Globus pallidus (tissue), 1 donor: ENCODE data around the gene GRM6.

Experiments
- DNase-seq: peaks from one replicate; pipeline ENCODE4 v3.0.0-alpha.2; 2015; ENCODE audit warnings: low spot score

The GRM6 gene

DNA sequence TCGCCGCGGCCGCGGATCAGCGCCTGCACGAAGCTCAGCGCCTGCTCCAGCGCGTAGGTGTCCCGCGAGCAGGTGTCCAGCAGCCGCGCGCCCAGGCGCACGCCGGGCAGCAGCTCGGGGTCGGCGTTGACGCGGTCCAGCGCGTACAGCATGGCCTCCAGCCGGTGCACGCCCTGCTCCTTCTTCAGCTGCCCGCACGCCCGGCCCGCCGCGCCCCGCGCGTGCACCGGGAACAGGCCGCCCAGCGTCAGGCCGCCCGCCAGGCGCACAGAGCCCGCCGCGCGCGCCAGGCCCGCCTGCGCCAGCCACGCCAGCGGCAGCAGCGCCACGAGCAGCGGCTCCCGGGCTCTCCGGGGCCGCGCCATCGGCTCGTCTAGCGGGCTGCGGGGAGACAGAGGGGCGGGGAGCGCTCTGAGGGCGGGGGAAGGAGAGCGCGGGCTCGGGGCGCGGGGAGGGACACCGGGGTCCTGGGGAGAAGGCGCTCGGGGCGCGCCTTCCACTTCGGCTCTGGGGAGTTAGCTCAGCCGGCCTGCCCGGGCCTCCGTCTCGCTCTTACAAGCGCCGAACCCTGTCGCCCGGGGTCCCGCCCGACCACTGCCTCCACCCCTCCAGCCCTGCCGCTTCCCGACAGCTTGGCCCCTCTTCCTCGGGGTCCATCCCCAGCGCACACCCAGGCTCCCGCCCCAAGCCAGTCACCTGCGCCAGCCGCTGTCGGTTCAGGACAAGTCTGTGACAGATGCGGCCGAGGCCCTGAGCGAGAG lies at the start of gene GRM6:
Gene GRM6, minus strand, starts transcription at position 741 of the 761 bp plus-strand sequence. Its CDS starts 376 bp downstream, at position 365.
- DNase-seq = no peak

DNA sequence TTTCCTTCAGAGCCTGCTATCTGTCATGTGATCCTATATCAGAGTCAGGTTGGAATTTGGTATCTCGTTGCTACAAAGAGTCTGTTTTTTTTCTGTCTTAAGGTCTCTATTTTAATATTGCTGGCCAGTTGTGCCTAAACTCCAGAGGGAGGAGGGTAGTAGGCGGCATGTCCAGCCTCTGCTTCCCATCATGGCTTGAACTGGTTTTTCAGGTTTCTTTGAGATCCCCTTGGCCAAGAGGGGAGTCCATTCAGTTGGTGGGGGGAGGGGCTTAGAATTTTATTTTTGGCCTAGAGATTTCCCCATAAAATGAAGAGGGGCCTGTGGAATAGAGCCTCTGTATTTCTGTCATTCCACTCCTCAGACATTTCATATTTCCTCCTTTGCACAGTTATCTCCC lies 49.6 kb upstream of the GRM6 start:
- no peak for DNase-seq

DNA sequence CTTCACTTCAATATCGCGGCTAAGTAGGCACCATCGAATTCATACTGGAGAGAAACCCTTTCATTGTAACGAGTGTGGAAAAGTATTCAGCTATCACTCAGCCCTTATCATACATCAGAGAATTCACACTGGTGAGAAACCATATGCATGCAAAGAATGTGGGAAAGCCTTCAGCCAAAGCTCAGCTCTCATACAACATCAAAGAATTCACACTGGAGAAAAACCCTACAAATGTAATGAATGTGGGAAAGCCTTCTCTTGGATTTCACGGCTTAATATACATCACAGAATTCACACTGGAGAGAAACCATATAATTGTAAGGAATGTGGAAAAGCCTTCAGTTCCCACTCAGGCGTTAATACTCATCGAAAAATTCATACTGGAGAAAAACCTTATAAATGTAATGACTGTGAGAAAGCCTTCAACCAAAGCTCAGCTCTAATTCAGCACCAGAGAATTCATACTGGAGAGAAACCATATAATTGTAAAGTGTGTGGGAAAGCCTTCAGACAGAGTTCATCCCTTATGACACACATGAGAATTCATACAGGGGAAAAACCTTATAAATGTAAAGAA lies 38.0 kb upstream of the GRM6 start:
- DNase-seq = no peak

- DNase-seq = peak; percentile 93
These were observed 28.5 kb upstream of the GRM6 start, which contains the start of gene ZNF879 for GRCh38 chr5:179023528-179024189. Gene ZNF879, plus strand, starts transcription at chr5:179023804. Its CDS starts 1,201 bp downstream, at chr5:179025005.

DNA sequence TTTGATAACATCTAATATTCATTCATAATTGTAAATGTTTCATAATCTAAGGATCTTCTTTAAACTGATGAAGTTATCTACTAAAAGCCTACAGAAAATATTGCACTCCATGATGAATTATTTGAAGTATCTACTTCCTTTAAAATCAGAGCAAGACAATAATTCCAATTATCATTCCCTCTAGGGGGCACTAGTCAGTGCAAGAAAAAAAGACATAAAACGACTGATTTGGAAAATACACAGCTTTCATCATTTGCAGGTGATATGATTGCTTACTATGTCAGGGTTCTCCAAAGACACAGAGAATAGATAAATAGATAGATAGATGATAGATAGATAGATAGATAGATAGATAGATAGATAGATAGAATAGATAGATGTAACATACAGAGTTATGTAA lies 13.5 kb upstream of the GRM6 start:
- no peak for DNase-seq

- no peak for DNase-seq
These were observed 11.4 kb upstream of the GRM6 start for GRCh38 chr5:179006564-179006963.

- no peak for DNase-seq
These were observed 3.3 kb upstream of the GRM6 start for GRCh38 chr5:178998441-178998840.

DNA sequence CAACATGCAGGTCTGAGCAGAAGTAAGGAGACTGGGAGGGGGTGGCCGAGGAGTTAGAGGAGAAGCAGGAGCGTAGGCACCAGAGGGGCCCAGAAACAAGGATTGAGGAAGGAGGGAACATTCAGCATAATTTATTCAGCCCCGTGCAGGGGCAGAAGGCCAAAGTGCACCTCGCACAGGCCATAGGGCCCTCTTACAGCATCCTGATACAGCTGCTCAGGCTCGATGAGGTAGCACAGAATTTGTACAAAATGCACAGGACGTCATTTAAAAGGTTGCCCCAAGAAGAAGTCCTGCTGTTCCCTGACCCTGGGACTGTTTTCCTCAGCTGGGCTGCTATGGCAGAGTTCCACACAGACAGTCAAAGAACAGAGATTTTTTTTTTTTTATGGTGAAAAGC lies 2.1 kb upstream of the GRM6 start:
- DNase-seq = no peak

DNA sequence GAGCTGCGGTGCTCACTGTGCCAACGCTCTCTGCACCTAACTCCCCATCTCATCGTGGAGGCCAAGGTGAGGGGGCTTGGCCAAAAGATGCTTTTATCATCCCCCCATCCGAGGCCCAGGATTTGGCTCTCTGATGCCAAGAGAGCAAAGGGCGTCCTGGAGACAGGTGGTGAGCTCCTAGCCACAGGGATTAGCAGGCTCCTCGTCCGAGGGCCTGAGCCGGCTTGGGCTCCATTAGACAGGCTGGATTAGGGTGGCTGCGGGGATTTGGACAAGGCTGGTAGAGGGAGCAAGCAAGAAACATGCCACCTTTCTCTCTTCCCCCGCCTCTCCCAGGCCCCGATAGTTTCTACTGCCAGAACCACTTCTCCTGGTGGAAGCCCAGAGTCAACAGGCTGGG lies 1.0 kb upstream of the GRM6 start:
- DNase-seq = no peak

DNA sequence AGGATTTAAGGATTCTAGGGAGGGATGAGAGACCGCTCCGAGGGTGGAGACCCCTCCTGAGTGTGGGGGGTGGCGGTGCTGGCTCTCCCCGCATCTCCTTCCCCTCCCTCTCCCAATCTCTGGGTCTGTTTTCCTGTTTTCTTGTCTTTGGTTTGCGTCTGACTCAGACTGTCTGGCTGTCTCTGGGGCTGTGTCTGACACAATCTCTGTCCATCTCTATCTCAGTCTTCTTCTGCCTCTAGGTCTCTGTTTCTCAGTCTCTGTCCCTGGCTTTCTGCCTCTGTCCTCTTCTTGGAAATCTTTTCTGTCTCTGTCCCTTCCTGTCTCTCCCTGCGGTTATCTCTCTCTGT lies 196 bp upstream of the GRM6 start:
- no peak for DNase-seq

DNA sequence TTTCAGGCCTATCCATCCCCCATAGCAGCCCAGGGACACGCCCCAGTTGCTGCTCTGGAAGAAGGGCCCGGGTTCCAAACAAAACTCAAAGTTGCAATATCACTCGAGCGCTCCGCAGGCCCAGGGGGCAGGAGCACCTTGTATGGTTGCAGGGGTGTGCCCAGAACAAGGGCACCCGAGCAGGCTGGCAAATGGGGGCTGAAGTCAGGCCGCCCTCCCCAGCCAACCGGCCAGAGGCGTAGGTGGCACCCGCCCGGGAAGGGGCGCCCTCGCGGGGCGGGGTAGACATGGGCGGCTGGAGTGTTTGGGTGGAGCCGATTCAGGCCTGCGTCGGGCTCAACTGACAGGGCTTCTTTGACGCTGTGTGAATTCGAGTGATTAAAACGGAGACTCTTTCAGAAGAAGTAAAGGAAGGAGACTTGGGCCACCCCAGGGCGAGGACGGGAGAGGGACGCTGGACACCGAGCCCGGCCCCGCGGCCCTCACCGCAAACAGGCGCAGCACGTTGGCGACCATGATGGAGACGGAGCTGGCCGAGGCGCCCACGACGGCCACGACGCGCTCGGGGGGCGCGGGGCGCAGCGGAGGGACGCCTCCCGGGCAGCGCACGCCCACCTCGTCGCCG lies 1.1 kb downstream of the GRM6 start:
- no peak for DNase-seq

DNA sequence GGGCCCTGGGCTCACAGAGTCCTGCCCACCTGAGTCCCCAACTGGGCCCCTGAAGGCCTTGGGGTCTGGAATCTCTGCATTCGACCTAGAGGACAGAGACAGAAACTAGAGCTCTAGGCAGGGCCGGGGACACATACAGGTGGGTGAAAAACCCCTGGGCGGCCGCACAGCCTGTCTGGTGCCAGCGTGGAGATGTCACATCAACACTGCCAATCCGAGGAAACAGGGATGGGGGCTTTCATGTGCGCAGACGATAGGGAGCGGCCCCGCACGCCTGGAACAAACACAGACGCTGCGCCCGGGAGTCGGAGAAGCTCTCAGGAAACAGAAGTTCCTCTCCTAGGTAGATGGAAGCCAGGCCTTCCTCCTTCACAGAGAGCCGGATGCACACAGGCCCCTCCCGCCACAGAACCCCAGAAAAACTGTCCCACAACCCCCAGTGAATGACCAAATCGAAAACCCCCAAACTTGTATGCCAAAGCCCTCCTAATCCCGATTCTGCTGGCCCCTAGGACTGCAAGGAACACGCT lies 1.8 kb downstream of the GRM6 start:
- no peak for DNase-seq

- DNase-seq = no peak
These were observed 2.7 kb downstream of the GRM6 start for GRCh38 chr5:178992291-178992895.

GRCh38 chr5:178991190-178992145 lies 3.7 kb downstream of the GRM6 start:
- DNase-seq = no peak

GRCh38 chr5:178990491-178990890 lies 4.6 kb downstream of the GRM6 start:
- DNase-seq = no peak

GRCh38 chr5:178989311-178989710 lies 5.8 kb downstream of the GRM6 start:
- DNase-seq = no peak

DNA sequence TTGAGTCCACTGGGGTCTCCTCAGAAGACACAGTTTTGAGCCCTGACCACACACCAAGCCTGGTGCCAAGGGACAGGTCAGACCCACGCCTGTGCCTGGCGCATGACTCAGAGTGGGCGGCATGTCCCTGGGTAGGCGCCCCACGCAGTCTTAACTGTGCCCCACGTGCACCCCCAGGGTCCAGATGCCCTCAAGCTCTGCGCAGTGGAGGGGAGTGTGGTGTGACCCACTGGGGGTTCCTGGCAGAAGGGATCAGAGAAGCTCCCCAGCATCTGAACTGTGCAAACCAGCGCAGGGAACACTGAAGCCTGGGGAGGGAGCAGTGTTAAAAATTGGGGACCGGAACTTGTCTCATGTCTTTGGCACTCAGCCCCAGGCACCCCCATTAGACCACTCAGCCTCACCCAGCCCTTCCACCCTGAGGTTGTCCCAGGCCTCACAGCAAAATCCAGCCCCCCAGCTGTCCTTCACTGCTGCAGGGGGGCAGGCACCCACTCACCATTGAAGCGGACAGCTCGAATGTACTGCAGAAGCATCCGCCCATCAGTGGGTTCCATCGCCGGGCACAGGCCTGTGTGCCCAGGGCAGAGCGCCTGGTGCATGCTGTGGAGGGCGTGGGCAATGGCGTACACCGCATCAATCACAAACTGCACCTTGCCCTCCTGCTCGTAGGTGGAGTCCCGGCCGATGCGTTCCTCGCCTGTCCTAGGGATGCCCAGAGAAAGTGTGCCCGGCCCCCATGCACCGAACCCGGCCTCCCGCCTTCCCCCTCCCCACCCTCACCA lies 6.5 kb downstream of the GRM6 start:
- DNase-seq = no peak

DNA sequence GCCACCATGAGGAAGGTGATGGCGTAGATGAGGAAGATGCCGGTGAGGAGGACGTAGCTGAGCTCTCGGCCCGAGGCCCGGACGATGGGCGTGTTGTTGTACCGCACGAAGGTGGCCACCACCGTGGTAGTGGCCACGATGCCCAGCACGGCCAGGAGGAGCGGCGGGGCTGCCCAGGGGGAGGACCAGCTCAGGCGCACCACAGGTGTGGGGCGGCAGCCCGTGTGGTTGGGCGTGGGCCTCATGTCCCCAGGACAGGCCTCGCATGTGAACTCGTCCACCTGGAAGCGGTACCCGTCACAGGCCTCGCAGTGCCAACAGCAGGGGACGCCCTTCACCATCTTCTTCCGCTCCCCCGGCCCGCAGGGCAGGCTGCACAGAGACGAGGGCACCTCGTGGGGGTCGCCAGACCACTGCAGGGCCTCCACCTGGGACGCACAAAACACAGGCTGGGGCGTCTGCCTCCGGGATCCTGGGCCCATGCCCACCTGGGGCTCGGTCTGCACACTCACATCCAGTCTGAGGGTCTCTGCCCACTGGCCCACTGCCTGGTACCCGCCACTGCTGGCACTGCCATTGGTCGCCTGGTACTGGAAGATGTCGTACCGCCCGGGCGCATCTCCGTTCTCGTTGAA lies 8.7 kb downstream of the GRM6 start:
- no peak for DNase-seq

- no peak for DNase-seq
These were observed 10.7 kb downstream of the GRM6 start for GRCh38 chr5:178984145-178985072.
